GM18526 (cell line): Measurements from ENCODE around the gene OR51L1.
"Not testable (repeated sequence)": the region's sequence is repeated elsewhere in the genome, so short reads cannot be mapped to it uniquely, and the experiment has no call there.

ENCODE experiments used
- POLR2A ChIP-seq: IDR thresholded peaks from 3 replicates; pipeline ENCODE4 v1.6.1; 2011; ENCODE audit not compliant: insufficient read length; ENCODE audit errors: extremely low read depth

The OR51L1 gene, protein sequence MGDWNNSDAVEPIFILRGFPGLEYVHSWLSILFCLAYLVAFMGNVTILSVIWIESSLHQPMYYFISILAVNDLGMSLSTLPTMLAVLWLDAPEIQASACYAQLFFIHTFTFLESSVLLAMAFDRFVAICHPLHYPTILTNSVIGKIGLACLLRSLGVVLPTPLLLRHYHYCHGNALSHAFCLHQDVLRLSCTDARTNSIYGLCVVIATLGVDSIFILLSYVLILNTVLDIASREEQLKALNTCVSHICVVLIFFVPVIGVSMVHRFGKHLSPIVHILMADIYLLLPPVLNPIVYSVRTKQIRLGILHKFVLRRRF

GRCh38 chr11:4994551-4994950, at the start of gene OR51L1:
Gene OR51L1, plus strand, starts transcription at chr11:4994851. Its CDS starts 4,132 bp downstream, at chr11:4998983.
- TF ChIP-seq POLR2A, result no peak

DNA sequence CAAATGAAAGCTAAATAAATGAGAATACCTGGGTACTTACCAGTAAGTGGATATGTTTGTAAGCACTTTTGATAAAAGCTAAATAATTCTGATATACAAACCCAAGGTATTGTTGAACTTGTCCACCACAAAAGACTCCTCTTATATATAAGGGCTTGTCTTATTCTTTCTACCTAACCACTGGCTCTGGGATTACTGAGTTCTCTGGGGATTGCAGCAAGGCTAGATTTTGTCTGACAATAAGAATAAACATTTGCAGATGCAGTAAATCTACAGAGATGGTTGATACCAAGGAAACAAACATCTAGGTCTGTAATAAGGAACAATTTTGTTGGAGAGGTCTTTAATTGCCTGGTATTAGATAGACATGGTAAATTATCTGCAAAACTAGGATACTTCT, 47.1 kb upstream of the OR51L1 start, which contains the start of gene OR51A4:
TSS of gene OR51A4 (minus strand) at position 101 of the 400 bp plus-strand sequence. CDS start 505 bp downstream, outside the sequence.
- TF ChIP-seq POLR2A, result no peak

GRCh38 chr11:4955613-4956012, 39.0 kb upstream of the OR51L1 start, which contains the start of gene OR51A2:
Gene OR51A2, minus strand, starts transcription at chr11:4955713. Its CDS starts 0 bp downstream, at chr11:4955713.
- TF ChIP-seq POLR2A, result not testable (repeated sequence)

GRCh38 chr11:4957396-4957795, 37.3 kb upstream of the OR51L1 start:
- no peak for TF ChIP-seq POLR2A

- no peak for TF ChIP-seq POLR2A
Observed at GRCh38 chr11:4960877-4961276, 33.8 kb upstream of the OR51L1 start.

DNA sequence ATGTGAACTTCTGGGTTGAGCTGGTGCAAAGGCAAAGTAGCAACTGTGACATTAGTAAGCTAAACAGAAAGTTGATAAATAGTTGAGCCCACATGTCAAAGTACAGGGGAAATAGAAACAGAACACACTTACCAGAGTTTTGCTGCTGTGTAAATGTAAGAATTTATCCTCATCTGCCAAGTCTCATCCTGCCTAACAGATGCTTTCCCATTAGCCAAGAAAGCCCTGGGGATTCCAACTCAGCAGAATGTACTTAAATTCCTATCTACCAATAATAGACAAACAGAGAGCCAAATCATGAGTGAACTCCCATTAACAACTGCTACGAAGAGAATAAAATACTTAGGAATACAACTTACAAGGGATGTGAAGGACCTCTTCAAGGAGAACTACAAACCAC, 31.8 kb upstream of the OR51L1 start:
- no peak for TF ChIP-seq POLR2A

- no peak for TF ChIP-seq POLR2A
Observed at GRCh38 chr11:4975436-4975835, 19.2 kb upstream of the OR51L1 start.

DNA sequence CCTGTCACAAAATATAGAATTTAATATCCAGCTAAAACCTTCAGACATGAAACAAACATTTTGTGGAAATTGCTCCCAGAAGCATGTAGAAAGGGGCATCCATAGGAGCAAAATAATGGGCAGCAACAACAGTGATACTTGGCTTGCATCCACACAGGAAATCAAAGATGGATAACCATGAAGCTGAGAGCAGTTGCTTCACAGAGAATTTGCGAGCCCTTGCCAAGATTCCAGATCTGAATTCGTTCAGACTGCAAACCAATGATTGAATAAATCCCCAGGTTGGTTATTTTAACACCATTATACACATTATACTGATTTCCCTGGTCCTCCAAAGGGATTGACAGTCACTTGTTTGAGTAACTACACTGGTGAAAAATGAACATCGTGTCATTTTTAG, 15.6 kb upstream of the OR51L1 start:
- no peak for TF ChIP-seq POLR2A

GRCh38 chr11:4982678-4983077, 12.0 kb upstream of the OR51L1 start:
- no peak for TF ChIP-seq POLR2A

GRCh38 chr11:4983841-4984240, 10.8 kb upstream of the OR51L1 start:
- TF ChIP-seq POLR2A, result no peak

DNA sequence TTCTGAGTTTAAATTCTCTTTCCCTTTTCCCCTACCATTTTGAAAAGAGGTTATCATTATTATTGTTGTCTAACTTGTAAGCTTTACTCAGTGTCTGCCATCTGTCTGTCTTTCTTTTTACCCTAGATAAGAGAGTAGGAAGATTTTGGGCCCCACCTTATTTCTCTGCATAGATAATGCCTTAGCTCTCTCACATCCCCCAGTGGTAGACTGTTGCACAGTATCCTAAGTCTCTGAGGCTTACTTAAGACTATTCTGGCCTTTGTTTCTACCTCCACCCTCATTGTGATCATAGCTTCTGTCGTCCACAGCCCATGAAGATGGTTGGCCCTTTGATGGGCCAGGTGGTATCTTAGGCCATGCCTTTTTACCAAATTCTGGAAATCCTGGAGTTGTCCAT, 3.6 kb upstream of the OR51L1 start:
- TF ChIP-seq POLR2A, result no peak

GRCh38 chr11:5004424-5005274, 10.0 kb downstream of the OR51L1 start:
- TF ChIP-seq POLR2A, result no peak

- no peak for TF ChIP-seq POLR2A
Observed at GRCh38 chr11:5007561-5007960, 12.9 kb downstream of the OR51L1 start.

DNA sequence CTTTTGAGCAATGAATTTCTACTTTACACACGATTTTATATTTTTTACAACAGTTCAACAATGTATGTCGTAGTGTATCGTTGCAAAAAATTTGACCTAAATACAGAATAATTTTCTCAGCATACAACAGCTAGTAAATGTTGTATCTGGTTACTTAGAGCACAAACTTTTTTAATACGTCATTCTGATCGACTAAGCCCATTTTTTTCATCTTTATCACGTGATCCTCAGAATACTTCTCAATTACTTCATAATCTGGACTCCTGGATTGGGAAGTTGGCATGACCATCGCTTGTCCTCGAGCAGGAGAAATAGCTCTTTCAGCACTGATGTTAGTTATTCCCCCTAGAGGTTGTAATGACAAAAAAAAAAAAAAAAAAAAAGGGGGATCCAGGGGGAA, 16.6 kb downstream of the OR51L1 start:
- no peak for TF ChIP-seq POLR2A

DNA sequence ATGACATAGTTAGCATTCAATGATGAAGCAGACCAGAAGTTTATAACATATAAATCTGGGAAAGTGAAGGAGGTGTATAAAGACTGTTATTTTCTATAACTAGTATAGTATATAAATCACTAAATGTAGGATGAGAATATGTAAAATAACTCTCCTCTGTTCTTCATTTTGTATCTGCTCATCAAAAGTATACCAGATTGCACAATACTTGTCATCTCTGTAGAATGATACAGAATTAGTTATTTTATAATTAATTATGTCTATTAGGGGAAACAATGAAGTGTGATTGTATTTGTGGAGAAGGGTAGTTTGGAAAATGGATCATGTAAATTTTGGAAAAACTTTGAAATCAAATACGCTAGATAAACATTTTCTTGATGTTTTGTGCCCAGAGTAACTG, 18.4 kb downstream of the OR51L1 start:
- no peak for TF ChIP-seq POLR2A

DNA sequence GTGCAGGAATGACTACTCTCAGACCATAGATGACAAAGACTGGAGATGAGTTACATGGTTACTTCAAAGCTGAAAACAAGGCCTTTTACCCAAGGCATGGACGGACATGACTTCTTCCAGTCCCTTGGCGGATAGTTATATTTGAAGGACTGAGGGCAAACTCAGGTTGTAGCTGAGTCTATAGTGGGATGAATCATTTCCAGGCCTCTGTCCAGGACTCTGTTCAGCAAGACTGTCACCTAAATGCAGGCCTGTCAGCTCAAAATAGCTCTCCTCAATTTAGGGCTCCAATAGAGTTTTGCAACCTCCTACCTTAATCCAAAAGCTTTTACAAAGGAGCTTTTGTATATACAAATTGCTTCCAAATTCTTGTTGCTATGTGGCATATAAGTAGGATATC, 27.3 kb downstream of the OR51L1 start:
- no peak for TF ChIP-seq POLR2A
